NCI-H1694 treated with DMSO at 0.1 percent for 48 hours (cell line): ENCODE data around the gene C19orf47.
A peak's percentile ranks its signal among the peaks of the same experiment; 100 is the strongest.

ENCODE experiments used
- DNase-seq: peaks from one replicate; lab custom pipeline; 2025; lab: John Stamatoyannopoulos, UW

The C19orf47 gene

DNA sequence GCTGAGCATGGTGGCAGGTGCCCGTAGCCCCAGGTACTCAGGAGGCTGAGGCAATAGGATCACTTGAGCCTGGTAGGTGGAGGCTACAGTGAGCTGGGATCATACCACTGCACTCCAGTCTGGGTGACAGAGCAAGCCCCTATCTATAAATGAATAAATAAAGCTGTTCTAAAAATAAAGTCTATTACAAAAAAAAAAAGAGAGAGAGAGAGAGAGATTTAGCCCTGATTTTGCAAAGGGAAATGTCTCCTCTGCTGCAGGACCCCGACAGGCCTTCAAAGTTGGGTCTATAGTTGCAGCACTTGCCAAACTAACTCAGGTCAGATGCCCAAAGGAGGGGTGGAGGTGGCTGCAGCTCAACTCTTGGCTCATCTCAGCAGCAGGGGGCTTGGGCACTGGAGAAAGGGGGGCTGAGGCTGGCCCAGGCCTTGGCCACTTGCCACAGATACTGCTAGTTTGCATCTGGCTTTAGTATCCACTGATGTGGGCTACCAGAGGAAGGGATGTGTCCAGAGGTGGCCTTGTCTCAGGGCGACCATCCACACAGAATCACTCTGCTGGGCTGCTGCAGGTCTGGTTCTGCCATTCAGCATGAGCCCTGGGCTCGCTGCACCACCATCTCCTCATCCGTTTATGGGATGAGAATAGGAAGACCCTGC, 32.3 kb downstream of the C19orf47 start:
- no peak for DNase-seq

- DNase-seq, result no peak
These were observed 33.5 kb downstream of the C19orf47 start for GRCh38 chr19:40314656-40315055.

GRCh38 chr19:40313229-40313983, 34.8 kb downstream of the C19orf47 start:
- DNase-seq, result no peak

GRCh38 chr19:40312533-40312932, 35.7 kb downstream of the C19orf47 start:
- no peak for DNase-seq

DNA sequence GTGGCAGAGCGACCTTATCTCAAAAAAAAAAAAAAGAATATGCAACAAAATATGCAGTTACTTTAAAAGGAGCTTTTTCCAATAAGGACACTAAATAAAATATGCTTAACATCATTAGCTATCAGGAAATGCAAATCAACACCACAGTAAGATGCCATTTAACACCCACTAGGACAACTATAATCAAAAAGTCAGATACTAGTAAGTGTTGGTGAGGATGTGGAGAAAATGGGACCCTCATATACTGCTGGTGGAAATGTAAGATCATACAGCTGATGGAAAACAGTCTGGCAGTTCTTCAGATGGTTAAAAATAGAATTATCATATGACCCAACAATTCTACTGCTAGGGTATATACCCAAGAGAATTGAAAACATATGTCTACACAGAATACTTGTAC, 38.5 kb downstream of the C19orf47 start:
- no peak for DNase-seq

DNA sequence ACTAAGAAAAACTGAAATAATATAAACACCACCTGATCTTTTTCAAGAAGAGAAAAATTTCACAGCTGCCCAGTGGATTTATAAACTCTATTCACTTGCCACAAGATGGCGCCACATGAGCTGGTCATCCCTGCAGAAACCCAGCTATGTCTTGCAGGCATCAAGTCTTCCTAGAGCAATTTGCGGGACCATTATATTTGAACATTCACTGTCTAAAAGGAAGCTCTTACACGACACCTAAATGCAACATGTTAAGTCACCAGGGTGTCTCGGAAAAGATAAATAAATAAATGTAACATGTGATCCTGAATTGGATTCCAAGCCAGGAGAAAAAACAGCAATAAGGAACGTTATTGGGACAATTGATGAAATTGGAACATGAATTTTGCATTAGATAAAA, 42.8 kb downstream of the C19orf47 start:
- DNase-seq, result peak; percentile 60

DNA sequence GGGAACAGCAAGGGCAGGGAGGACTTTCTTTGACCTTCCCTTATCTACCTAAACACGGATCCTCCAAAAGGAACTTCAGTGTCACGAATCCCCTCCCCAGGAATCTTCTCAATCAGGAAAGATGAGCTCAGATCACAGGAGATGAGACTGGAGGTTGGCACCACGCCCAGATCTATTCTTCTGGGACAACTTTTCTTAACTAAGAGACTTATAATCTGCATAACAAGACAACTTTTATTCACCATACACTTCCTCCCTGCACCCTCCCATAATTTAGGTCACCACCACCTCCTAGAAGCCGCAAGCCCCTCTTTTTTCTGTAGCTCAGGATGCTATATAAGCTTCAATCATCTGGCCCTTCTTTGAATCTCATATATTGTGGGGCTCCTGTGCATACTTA, 43.9 kb downstream of the C19orf47 start:
- no peak for DNase-seq

DNA sequence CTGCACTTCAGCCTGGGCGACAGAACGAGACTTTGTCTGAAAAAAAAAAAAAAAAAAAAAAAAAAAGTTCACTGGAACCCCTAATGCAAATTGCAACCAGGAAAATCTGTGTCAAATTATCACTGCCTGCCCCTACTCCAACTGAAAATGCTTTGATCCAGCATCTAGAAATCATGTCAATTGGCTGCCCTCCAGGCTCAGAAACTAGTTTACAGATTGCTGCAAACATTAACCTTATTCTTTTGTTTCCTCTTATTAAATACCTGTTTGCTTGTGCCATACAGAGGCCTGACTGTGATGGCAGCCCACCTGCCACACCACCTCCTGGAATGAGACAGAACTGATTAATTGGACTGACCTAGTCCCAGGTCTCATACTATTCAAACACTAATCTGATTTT, 44.4 kb downstream of the C19orf47 start:
- DNase-seq, result no peak

DNA sequence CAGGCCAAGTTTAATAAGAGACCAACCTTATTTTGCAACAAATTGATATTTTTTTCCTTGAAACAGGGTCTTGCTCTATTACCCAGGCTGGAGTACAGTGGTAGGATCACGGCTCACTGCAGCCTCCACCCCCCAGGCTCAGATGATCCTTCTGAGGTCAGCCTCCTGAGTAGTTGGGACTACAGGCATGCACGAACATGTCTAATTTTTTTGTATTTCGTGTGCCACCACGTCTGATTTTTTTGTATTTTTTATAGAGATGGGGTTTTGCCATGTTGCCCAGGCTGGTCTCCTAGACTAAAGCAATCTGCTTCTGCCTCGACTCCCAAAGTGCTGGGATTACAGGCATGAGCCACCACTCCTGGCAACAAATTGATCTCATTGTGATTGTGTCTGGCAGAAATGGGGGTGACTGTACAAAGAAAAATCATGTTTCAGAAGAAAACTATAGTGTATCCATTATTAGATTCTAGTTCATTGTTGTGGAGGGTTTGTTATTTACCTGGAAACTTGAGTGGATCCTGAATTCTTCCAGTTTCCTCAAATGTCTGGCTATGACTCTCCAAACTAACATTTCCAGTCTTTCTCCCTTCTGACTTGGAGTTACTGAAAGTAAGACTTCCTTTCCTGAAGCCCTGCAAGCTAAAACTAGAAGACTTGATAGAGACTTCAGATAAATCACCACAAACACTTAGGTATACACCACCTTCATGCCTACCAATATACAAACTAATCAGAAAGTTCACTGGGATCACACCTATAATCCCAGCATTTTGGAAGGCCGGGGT, 45.8 kb downstream of the C19orf47 start:
- DNase-seq, result no peak

DNA sequence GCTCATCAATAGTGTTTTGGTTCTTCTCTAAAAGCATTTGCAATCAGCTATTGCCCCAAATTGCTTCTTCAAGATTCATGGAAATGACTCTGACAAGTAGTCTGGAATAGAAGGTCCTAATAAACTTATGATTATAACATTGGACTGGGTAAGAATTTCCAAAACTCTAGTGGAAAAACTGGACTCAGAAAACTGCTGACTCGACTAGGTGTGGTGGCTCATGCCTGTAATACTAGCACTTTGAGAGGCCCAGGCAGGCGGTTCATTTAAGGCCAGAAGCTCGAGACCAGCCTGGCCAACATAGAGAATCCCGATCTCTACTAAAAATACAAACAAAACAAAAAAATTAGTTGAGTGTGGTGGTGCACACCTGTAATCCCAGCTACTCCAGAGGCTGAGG, 47.5 kb downstream of the C19orf47 start:
- DNase-seq, result no peak

DNA sequence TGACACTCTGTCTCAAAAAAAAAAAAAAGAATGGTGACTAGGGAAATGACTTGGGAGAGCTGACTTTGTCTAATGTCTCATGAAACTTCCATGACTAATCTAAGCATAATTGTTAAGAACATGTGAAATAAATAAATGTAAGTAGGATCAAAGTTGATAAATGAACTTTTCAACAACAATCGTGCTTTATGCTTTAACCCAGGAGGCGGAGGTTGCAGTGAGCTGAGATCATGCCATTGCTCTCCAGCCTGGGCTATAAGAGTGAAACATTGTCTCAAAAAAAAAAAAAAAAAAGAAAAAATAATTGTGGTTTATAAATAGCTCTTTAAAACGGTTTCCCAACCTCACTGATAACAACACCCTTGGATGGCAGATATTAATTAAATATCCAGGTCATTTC, 50.2 kb downstream of the C19orf47 start:
- DNase-seq, result no peak

GRCh38 chr19:40294560-40294959, 53.6 kb downstream of the C19orf47 start:
- no peak for DNase-seq

GRCh38 chr19:40286971-40287421, 61.2 kb downstream of the C19orf47 start:
- DNase-seq, result no peak

DNA sequence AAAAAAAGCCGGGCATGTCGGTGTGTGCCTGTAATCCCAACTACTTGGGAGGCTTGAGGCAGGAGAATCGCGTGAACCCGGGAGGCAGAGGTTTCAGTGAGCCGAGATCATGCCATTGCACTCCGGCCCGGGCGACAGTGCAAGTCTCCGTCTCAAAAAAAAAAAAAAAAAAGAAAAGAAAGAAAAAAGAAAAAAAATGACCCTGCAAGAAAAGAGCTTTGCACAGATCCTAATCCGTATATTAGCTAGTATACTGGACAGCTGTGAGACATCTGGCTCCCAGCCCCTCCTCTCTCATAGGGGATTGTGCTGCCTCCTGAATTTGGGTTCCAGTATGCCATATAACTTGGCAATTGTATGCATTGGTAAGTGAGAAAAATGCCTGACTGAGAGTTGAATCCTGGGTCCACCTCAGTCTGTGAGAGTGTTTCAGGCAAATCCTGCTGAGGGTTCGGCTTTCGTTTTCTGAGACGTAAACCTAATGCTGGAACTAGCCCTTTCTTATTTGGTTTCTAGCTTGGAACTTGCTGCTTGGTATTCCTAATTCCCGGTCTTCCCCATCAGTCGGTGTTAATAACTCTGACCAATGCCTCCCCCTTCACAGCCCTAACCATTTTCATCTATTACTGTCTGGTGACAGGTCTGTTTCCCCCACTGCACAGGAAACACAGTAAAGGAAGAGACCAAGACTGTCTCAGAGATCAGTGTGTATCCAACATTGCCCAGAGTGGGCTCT, 61.8 kb downstream of the C19orf47 start:
- no peak for DNase-seq

DNA sequence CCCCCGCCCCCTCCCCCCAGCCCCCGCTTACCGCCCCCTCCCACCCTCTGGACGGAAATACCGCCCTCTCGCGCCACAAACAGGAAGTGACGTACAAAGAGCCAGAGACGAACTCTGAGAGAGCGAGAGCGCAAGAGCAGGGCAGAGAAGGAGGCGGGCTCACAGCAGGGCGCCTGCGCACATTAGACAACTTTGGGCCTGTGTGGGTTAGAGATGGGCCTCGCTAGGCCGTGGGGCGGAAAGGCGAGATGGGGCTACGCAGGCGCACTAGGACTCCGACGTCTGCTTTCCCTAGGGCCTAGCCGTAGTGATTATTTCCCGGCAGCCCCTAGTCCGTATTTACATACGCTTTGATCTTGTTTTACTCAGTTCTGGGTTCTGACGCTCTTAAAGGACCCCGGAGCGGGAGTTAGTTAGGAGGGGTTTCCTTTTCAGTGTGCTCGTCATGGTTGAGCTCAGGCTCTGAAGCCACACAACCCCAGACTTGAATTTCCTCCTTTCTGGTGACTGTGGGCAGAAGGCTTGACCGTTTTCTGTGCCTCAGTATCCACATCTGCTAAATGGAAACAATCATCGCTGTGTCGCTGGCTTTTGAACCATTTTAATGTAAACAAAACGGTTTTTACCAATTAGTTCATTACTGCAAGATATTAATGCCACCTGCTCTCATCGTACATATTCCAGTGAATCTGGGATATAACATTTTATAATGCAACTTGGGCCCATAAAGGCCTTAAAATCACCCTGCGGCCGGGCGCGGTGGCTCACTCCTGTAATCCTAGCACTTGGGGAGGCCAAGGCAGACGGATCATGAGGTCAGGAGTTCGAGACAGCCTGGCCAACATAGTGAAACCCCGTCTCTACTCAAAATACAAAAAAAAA, 62.6 kb downstream of the C19orf47 start:
- DNase-seq, result peak; percentile 99

- DNase-seq, result no peak
These were observed 63.5 kb downstream of the C19orf47 start, which contains the start of gene AKT2 for GRCh38 chr19:40284501-40285352. Gene AKT2 (minus strand): TSS chr19:40285345. CDS start chr19:40265267, 20,078 bp downstream.

- DNase-seq, result no peak
These were observed 64.0 kb downstream of the C19orf47 start for GRCh38 chr19:40284251-40284500.

DNA sequence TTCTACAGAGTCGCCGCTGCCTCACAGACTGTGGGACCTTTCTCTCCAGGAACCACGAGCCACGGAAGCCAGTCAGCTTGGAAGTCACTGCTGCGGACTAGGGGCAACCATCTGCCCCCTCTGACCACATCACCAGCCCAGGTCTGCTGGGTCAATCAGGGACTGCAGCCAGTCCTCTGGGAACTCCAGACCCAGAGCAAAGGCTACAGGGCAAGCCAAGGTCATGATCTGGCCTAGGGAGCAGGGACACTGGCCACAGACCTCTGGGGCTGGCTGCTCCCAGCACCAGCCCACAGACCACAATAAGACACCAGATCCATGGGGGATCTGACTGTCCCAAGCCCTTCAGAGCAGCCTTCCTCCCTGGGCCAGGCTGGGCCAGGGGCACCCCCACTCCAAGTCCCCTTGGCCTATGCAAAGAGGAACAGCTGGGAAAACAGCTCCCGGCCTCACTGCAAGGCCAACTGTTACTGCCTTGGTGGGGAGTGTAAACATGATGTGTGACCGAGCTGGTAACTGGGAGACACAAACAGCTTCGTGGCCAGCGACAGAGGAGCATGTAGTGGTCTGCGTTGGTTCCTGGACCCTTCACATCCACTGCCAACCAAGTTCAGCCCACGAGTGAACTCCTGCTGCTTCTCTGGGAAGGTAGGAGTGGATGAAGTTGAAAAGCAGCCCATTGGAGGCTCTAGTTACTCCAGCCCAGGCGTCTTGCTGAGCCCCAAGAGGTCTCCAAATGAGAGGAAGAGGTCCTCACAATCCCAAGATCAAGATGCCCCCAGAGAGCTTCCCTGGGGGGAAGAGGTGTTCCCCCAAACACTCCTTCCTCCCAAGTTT, 64.6 kb downstream of the C19orf47 start:
- no peak for DNase-seq

- DNase-seq, result no peak
These were observed 65.3 kb downstream of the C19orf47 start for GRCh38 chr19:40282920-40283319.

DNA sequence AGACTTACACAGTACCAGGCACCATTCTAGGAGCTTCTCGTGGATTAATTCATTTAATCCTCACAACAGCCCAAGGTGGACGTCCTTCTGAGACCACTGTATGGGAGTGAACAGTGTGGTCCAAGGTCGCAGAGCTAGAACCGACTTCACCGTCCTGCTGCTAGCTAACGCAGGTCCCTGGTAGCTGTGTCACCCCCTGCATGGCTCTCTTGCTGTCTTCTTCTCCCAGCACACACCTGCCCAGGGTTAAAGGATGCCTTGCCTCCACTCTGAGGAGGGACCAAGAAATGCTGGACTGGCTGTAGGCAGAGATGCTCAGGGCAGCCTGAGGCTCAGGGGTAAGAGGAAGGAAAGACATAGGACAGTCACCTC, 66.0 kb downstream of the C19orf47 start:
- no peak for DNase-seq
